HL-60 (cell line): Measurements from ENCODE around the gene SERINC2.

ENCODE experiments used
- DNase-seq, 2 experiments: peaks; one replicate each; pipeline ENCODE4 v3.0.0-alpha.2; 2010 to 2020; ENCODE audit warnings: low read depth in 1 of 2, low spot score in 1 of 2
- H3K27ac ChIP-seq: fragments of 250-450 bp; sonication (Bioruptor Pico); replicated peaks from 2 replicates; pipeline ENCODE4 v1.5.1; 2020; ENCODE audit warnings: mild to moderate bottlenecking, moderate library complexity
- H3K27me3 ChIP-seq: fragments of 250-450 bp; sonication (Bioruptor Pico); 2 replicates; pipeline ENCODE4 v1.5.1; 2021; ENCODE audit warnings: mild to moderate bottlenecking, moderate library complexity; ENCODE audit not compliant: insufficient read depth, poor library complexity, severe bottlenecking
- H3K4me3 ChIP-seq: replicated peaks from 2 replicates; pipeline ENCODE4 v1.5.1; 2011; ENCODE audit warnings: mild to moderate bottlenecking, control low read depth, low read length; ENCODE audit not compliant: insufficient read depth
- GABPA ChIP-seq: IDR thresholded peaks from 2 replicates; pipeline ENCODE4 v1.6.1; 2012; ENCODE audit warnings: low read depth
- POLR2AphosphoS5 ChIP-seq: IDR thresholded peaks from 2 replicates; pipeline ENCODE4 v1.6.1; 2012; ENCODE audit warnings: low read depth
- SPI1 ChIP-seq: IDR thresholded peaks from 2 replicates; pipeline ENCODE4 v1.6.1; 2012; ENCODE audit warnings: low read depth, mild to moderate bottlenecking, borderline replicate concordance
- long read RNA-seq: library from polyadenylated mRNA; unstranded; transcript quantifications from one replicate; pipeline ENCODE4 v2.0.0, GENCODE V29; 2020
- TF ChIP-seq, protein P1 (sequence below): IDR thresholded peaks from one replicate; pipeline ENCODE4 v1.5.1; 2011; ENCODE audit warnings: low read length, control low read depth, inconsistent platforms; ENCODE audit not compliant: insufficient read depth
- TF ChIP-seq, protein P2 (sequence below): IDR thresholded peaks from 2 replicates; pipeline ENCODE4 v1.6.1; 2012; ENCODE audit warnings: low read depth; ENCODE audit not compliant: insufficient replicate concordance

SERINC2 gene
- long read RNA-seq, partial matches to known transcripts: 0 of 1 reads
- long read RNA-seq, other reads (novel, unspliced or antisense): 1 of 1 reads

DNA sequence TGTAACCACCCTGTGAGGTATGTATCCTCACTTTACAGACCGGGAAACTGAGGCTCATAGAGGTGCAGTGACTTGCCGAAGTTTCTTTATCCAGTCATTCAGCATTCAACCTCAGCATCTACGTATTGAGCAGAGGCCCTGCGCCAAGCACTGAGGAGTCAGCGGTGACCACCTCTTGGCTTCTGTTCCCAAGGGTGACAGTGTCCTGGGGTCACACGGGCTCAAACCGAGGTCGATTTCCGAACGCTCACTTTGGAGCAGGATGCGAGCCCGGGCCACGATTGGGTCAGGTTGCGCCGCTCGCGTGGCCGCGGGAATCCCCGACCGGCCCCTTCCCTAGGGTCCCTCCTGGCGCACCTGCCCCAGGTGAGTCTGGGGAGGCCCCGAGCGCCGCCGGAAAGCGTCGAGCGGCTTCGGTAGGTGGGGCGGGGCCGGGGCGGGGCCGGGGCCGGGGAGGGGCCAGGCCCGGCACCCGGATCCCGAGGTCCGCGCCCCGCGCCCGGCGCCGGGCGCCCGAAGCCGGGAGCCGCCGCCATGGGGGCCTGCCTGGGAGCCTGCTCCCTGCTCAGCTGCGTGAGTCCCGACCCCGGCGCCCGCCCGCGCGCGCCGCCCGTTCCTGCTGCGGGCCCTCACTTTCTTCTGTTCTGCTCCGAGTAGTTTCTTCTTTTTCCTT lies at the start of gene SERINC2:
Gene SERINC2, plus strand, starts transcription at position 482 of the 673 bp plus-strand sequence. Its CDS starts 53 bp downstream, at position 535.
- Histone ChIP-seq H3K4me3 (peak within 1 kb of the TSS; percentile 62), H3K27ac (no peak within 1 kb of the TSS), H3K27me3 (peaks cover 17% of the 10 kb centered on the region)
- no peak for DNase-seq
- no peak for TF ChIP-seq SPI1
- TF ChIP-seq, protein P1, sequence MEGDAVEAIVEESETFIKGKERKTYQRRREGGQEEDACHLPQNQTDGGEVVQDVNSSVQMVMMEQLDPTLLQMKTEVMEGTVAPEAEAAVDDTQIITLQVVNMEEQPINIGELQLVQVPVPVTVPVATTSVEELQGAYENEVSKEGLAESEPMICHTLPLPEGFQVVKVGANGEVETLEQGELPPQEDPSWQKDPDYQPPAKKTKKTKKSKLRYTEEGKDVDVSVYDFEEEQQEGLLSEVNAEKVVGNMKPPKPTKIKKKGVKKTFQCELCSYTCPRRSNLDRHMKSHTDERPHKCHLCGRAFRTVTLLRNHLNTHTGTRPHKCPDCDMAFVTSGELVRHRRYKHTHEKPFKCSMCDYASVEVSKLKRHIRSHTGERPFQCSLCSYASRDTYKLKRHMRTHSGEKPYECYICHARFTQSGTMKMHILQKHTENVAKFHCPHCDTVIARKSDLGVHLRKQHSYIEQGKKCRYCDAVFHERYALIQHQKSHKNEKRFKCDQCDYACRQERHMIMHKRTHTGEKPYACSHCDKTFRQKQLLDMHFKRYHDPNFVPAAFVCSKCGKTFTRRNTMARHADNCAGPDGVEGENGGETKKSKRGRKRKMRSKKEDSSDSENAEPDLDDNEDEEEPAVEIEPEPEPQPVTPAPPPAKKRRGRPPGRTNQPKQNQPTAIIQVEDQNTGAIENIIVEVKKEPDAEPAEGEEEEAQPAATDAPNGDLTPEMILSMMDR: no peak
- no peak for TF ChIP-seq POLR2AphosphoS5
- TF ChIP-seq, protein P2, sequence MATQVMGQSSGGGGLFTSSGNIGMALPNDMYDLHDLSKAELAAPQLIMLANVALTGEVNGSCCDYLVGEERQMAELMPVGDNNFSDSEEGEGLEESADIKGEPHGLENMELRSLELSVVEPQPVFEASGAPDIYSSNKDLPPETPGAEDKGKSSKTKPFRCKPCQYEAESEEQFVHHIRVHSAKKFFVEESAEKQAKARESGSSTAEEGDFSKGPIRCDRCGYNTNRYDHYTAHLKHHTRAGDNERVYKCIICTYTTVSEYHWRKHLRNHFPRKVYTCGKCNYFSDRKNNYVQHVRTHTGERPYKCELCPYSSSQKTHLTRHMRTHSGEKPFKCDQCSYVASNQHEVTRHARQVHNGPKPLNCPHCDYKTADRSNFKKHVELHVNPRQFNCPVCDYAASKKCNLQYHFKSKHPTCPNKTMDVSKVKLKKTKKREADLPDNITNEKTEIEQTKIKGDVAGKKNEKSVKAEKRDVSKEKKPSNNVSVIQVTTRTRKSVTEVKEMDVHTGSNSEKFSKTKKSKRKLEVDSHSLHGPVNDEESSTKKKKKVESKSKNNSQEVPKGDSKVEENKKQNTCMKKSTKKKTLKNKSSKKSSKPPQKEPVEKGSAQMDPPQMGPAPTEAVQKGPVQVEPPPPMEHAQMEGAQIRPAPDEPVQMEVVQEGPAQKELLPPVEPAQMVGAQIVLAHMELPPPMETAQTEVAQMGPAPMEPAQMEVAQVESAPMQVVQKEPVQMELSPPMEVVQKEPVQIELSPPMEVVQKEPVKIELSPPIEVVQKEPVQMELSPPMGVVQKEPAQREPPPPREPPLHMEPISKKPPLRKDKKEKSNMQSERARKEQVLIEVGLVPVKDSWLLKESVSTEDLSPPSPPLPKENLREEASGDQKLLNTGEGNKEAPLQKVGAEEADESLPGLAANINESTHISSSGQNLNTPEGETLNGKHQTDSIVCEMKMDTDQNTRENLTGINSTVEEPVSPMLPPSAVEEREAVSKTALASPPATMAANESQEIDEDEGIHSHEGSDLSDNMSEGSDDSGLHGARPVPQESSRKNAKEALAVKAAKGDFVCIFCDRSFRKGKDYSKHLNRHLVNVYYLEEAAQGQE: no peak
- TF ChIP-seq GABPA: no peak

DNA sequence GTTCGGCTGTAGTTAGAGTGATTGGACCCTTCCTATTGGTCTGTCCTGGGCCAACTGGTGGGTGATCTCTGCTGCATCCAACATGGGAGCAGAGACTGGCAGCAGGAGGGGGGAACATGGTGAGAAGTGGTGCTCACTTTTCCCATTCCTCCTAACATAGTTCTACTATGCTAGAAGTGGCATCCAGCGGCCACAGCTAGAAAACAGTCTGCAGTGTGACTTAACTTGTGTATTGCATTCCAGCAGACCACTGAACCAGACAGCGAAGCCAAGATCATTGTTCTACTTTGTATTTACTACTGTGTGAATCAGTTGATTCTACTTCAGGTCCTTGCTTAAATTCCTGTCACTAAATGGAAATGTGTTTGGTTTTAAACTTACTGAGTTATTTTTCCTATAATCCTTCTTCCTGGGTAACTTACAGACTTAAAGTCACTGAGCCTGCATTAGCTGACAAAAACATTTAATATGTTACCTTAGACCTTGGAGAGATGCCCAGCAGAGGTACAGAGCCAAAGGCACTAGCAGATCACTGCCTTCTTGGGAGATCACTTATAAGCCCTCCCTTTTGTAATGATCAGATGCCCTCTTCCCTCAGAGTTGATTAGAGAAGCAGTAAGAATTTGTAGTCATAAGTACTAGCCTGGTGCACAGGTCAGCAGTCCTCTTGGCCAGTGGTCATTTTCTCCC lies 48.3 kb upstream of the SERINC2 start:
- Histone ChIP-seq H3K27ac (no peak overlapping the region), H3K27me3 (no peaks in the 10 kb centered on the region), H3K4me3 (no peak overlapping the region)
- DNase-seq: no peak
- TF ChIP-seq GABPA: no peak

DNA sequence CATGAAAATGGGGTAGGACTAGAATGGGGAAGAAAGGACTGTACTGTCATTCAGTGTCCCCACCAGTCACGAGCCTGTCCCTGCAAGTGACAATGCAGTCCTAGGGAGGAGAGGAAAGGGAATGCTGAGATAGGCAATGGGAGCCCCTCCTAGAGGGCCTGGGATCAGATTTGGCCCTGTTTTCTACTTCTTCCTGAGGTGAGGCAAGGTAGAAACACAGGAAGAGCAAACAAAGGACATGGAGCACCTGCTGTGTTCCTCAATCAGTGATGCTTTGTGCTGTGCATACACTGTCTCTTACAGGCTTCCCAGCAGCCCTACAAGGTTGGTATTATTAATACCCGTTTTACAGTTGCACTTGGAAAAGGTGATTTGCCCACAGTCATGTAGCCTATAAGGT lies 46.2 kb upstream of the SERINC2 start:
- DNase-seq: no peak
- Histone ChIP-seq H3K27me3 (no peaks in the 10 kb centered on the region), H3K27ac (no peak overlapping the region), H3K4me3 (no peak overlapping the region)
- TF ChIP-seq, protein P1: no peak
- TF ChIP-seq, protein P2: no peak
- TF ChIP-seq POLR2AphosphoS5: no peak
- TF ChIP-seq SPI1: no peak
- TF ChIP-seq GABPA: no peak

DNA sequence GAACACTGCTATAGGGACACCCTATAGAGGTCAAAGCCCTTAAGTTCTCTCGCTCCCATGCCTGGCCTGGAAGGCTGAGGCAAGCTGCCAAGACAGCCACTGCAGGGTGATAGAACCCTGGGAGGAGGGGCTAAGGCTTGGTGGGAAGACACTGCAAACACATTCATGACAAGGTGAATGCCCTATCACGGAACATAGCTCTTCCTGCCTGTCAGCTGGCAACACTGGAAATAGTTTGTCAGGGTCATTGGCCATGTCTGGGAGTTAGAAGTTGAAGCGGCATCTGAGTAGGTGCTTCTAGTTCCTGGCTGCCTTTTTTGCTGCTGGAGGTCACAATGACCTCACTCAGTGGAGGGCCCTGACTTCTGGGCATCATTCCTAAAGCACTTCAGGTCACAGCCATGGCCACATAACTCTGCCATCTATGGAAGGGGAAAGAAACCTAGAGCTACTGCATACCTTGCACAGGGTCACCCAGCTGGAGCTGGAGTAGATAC lies 44.4 kb upstream of the SERINC2 start:
- no peak overlapping the region for H3K27ac ChIP-seq
- DNase-seq: no peak
- TF ChIP-seq GABPA (no peak), POLR2AphosphoS5 (no peak), SPI1 (no peak)
- TF ChIP-seq, protein P1: no peak
- TF ChIP-seq, protein P2: no peak
- H3K4me3 ChIP-seq: no peak overlapping the region
- H3K27me3 ChIP-seq: no peaks in the 10 kb centered on the region
